ENCODE results near the gene ITGA11. TPM values are rescaled to one million over a fixed set of nuclear protein-coding genes. Genes with fewer than 3 reads are reported as not detected.
A peak's percentile ranks its signal among the peaks of the same experiment; 100 is the strongest.

ITGA11 gene
- total RNA-seq, 1 experiment from 2014 or later: 63.4 TPM

DNA sequence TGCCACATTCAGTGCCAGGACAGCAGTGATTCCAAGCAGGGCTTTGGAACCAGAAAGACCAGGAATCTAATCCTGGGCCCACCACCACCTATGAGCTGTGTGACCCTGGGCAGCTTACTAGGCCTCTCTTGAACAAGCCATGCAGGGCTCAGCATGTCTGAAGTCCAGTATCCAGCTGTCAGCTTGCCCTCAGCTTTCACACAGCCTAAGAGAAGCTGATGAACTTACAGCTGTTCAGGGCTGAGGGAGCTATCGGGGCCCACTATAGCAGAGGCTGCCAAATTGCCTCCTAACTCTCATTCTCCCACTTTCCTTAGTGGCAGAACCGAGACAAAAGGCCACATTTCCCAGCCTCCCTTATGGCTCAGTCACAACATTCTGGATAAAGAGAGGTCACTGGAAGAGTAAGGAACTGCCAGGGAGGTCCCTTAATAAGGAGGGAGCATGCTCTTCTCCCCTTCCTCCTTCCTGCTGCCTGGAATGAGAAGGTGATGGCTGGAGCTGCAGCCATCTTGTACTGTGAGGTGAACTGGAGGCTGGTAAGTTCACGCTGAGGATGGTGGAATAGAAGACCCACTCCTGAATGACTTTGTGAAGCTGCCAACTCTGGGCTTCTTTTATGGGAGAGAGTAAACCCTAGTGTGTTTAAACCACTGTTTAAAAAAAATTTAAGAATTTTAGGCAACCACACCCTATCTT lies 120.0 kb downstream of the ITGA11 start:
- no peaks in the 10 kb centered on the region for H3K27me3 ChIP-seq
- no peak for DNase-seq
- H3K36me3 ChIP-seq: peaks cover 44% of the 10 kb centered on the region
- no peak overlapping the region for H3K4me3 ChIP-seq
- H3K9me3 ChIP-seq: no peaks in the 10 kb centered on the region

DNA sequence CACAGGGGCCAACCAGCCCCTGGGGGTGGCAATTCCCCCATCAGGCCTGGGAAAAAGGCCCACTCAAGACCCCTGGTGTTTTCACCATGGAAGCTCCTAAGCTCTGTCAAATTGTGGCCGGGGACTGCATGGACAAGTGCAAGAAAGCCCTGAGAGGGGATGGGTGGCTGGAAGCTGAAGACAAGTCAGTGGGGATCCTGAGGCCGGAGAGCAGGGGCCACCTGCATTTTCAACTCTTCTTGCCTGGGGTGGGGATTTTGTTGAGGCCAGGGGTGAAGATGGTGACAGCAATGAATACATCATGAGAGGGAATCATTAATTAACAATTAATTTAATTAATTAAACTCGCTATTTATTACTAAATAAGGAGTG lies 120.5 kb downstream of the ITGA11 start:
- Histone ChIP-seq H3K27me3 (no peaks in the 10 kb centered on the region), H3K9me3 (no peaks in the 10 kb centered on the region), H3K36me3 (peaks cover 47% of the 10 kb centered on the region), H3K4me3 (no peak overlapping the region)
- DNase-seq: no peak

DNA sequence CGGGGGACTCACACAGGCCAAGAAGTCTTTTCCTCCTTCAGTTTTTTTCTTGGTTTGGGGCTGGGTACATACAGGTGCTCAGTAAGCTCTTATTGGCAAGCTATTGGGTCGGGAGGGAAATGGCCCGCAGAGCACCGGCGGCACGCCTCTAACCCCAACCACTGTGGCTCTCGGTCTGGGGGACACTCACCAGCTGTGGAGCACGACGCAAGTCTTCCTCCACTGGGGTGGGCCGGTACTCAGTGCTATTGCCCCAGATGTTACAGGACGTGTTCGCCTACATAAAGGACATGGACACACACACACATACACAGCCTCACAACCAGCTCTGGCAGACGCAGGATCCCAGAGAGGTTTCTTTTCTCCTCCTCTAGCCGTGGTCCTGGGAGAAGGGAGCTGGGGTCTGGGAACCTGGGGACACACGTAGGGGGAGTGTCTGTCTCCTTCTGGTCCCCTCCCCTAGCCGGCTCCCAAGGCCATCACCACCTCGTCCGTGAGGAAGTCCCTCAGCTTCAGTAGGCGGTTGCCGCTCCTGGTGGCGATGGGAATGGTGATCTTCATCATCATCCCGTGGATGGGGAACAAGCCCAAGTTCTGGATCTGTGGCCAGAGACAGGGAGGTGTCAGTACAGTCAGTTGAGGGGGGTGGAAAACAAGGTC lies 121.0 kb downstream of the ITGA11 start:
- Histone ChIP-seq H3K36me3 (peaks cover 51% of the 10 kb centered on the region), H3K9me3 (no peaks in the 10 kb centered on the region), H3K4me3 (no peak overlapping the region), H3K27me3 (no peaks in the 10 kb centered on the region)
- no peak for DNase-seq

DNA sequence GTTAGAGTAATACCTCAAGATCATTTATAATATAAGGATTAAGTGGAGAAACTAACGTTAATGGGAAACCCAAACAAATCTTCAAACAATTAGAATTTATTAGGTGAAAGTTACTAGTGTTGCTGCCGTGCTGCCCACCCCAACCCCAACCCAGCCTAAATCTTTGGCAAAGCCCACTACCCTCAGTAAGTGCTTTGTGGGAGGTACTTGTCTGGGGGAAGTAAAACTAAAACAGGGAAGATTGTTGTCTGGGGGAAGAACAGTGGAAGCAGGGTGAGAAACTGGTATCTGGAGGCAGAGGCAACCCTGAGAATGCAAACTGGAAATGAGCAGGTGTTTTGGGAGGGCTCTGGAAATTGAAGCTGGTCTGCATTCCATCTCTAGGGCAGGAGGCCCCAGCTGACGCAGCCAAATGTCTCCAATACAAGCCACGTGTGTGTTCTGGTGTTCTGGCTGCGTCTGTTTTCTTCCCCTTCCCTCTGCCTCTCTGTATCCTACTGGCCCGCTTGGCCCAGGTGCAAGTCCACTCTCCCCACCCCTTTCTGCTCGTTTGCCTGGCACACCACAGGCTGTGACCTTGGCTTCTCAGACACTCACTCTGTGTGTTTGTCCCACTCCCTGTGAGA lies 121.7 kb downstream of the ITGA11 start:
- DNase-seq: no peak
- no peaks in the 10 kb centered on the region for H3K9me3 ChIP-seq
- peaks cover 56% of the 10 kb centered on the region for H3K36me3 ChIP-seq
- no peak overlapping the region for H3K4me3 ChIP-seq
- H3K27me3 ChIP-seq: no peaks in the 10 kb centered on the region

DNA sequence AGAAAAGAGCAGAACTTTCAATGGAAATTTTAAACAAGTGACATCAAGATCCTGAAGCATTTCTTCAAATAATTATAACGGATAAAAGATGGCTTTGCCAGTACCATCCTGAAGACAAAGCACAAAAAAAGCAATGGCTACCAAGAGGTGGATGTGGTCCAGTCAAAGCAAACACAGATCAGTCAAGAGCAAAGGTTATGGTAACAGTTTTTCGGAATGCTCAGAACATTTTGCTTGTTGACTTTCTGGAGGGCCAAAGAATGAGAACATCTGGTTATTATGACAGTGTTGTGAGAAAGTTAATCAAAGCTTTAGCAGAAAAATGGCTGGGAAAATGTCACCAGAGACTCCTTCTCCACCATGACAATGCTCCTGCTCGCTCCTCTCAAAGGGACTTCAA lies 122.9 kb downstream of the ITGA11 start:
- DNase-seq: no peak
- peaks cover 51% of the 10 kb centered on the region for H3K36me3 ChIP-seq

DNA sequence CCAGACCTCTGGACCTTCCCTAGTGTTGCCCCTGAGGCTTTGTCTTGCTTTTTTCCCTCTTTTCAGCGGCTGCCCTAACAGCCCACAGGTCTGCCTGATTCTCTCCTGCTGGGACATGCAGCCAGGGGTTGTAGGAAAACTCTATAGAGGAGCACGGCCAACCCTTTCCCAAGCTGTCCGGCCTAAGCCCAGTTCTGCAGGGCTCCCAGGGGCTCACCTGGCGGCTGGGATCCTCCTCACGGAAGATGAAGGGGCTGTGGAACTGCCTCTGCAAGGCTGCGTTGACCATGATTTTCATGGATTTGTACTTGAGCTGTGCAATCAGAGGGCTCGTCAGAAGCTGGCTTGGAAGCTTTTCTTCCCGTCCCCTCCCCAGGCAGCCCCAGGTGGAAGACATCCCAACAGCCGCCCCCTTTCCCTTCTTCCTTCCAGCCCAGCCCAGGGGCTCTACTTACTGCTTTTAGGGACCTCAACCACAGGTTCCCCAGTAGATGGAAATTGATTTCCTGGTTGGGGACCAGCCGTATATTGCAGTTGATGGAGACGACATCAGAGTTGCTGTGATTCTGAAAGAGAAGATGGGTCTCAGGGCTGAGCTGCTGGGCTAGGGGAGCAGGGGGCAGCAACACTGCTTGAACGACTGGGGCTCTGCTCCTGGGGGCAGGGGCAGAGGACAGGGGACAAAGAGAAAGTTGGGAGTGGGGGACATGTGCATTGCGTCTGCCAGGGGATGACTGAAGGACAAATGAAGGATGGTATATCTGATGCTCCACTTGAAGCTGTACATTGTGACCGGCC lies 124.6 kb downstream of the ITGA11 start:
- H3K36me3 ChIP-seq: peaks cover 57% of the 10 kb centered on the region
- H3K4me3 ChIP-seq: no peak overlapping the region
- DNase-seq: no peak
- no peaks in the 10 kb centered on the region for H3K27me3 ChIP-seq
- no peaks in the 10 kb centered on the region for H3K9me3 ChIP-seq

More for the DNA sequence above, 122.9 kb downstream of the ITGA11 start:
- Histone ChIP-seq H3K4me3 (no peak overlapping the region), H3K27me3 (no peaks in the 10 kb centered on the region), H3K9me3 (no peaks in the 10 kb centered on the region)

DNA sequence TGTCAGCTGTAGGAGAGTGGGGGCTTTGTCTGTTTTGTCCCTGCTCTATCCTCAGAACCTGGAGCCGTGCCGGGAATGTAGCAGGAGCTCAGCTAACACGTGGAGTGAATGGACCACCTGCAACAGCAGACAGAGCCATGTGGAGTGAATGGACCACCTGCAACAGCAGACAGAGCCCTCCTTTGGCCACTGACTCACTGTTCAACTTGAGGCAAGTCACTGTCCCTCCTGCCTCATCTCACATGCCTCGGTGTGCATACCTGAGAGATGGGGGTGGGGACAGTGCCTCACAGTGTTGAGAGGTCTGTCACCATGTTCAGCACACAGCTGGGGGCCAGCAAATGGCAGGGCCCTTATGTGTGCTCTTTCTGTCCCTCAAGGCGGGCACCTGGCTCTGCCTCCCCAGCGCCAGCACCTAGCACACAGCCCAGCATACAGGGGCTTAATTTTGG lies 126.5 kb downstream of the ITGA11 start:
- H3K36me3 ChIP-seq: peaks cover 46% of the 10 kb centered on the region
- H3K27me3 ChIP-seq: no peaks in the 10 kb centered on the region
- H3K4me3 ChIP-seq: no peak overlapping the region
- H3K9me3 ChIP-seq: no peaks in the 10 kb centered on the region
- DNase-seq: no peak

DNA sequence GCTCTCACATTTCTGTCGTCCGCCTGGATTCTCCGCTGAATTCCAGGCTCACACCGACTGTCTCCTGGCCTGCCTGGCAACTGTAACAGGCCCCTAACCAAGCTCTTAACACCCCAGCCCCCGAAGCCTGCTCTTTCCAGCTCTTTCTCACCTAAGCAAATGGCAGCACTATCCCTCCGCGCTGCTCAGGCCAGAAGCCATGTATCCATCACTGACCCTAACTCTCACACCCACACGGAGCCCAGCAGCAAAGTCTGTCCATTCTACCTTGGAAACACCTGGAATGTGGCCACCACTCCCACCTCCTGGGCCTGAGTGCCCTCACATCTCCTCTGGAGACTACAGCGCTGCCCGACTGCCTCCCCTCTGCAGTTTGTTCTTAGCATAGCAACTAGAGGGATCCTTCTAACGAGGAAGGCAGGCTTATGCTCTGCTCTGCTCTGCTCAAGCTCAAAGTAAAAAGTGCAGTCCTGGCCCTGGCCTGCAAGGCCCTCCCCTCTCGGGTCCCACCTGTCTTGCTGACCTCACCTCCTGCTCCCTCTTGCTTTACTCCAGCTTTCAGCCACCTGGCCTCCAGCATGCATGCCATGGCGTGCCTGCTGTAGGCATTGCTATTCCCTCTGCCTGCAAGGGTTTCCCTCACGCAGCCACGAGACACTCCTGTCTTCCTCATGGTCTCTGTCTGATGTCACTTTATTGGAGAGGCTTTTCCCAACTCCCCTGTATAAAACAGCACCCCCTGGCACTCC lies 127.2 kb downstream of the ITGA11 start:
- DNase-seq: no peak

DNA sequence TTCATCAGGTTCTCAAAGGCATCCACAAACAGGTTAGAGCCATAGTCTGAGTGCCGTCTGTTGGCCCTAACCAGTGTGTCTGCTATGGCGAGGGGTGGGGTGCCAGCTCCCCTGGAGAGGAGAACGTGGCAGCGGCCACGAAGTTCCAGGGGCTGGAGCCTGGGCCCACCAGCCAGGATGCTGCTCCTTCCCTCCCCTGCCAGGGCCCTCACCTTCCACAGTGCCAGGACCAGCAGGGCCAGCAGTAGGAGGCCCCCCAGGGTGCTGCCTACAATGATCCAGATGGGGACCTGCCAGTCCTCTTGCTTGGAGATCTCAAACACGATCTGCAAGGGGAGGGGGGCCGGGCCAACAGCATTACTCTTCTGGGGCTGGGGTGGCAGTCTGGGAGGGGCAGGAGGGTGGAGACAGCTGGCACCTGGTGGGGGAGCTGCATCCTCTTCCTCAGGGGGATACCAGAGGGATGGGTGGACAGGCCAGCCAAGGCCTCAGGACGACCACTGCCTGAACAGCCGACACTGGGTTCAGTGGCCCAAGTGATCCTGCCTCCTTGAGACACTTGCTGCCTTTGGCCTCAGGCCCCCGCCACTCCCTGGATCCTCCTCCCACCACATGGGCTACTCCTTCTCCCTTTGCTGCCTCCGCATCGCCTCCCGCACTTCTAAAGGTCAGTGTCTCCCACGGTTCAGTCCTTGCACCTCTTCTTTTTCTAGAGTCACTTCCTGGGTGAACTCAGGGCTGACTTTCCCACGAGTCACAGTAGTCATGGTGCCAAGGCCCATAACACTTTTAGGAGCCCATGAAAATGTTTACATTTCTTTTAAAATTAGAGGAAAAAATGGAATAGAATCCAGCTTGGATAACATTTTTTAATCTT lies 128.2 kb downstream of the ITGA11 start:
- no peaks in the 10 kb centered on the region for H3K9me3 ChIP-seq
- H3K27me3 ChIP-seq: no peaks in the 10 kb centered on the region
- no peak overlapping the region for H3K4me3 ChIP-seq
- H3K36me3 ChIP-seq: peaks cover 51% of the 10 kb centered on the region
- DNase-seq: peak; percentile 50

More for the DNA sequence above, 127.2 kb downstream of the ITGA11 start:
- peaks cover 48% of the 10 kb centered on the region for H3K36me3 ChIP-seq
- no peaks in the 10 kb centered on the region for H3K27me3 ChIP-seq
- no peaks in the 10 kb centered on the region for H3K9me3 ChIP-seq
- no peak overlapping the region for H3K4me3 ChIP-seq

DNA sequence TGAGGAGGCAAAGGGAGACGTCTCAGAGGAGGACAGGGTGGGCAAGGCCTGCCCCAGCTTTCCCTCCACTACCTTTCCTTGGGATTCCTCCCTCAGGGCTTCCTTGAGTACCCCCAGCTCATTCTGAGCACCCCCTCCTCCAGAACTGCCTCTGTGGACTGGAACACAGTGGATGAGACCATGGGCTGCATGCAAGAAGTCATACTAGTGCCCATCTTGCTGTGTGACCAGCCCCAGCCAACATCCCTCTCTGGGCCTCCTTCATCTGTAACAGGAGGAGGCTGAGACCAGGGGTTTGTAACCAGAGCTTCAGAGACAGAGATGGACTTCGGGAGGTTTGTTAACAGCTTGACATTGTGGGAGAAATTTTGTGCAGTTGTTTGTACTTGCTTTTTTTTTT lies 128.8 kb downstream of the ITGA11 start:
- peaks cover 56% of the 10 kb centered on the region for H3K36me3 ChIP-seq

DNA sequence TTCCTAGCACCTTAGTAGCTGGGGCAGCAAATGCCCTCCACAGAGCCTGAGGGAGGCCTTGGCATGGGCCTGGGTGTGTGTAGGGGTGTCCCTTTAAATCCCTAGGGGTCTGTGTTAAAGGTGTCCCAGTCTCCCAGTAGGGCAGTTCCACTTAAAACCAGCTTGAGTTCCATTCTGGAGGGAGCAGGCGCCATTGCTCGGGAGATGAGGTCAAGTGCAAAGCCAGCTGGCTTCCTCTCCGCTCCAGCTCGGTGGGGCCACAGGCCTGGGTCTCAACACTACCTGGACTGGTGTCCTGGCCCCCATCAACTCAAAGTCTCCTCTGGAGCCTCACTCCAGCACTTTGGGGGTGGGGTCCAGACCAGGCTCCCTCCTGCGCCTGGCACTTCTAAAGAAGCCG lies 129.2 kb downstream of the ITGA11 start:
- DNase-seq: no peak
- H3K9me3 ChIP-seq: no peaks in the 10 kb centered on the region
- H3K4me3 ChIP-seq: no peak overlapping the region
- H3K27me3 ChIP-seq: no peaks in the 10 kb centered on the region
- H3K36me3 ChIP-seq: peaks cover 58% of the 10 kb centered on the region

More for the DNA sequence above, 128.8 kb downstream of the ITGA11 start:
- H3K9me3 ChIP-seq: no peaks in the 10 kb centered on the region
- no peak for DNase-seq
- H3K4me3 ChIP-seq: no peak overlapping the region
- no peaks in the 10 kb centered on the region for H3K27me3 ChIP-seq

DNA sequence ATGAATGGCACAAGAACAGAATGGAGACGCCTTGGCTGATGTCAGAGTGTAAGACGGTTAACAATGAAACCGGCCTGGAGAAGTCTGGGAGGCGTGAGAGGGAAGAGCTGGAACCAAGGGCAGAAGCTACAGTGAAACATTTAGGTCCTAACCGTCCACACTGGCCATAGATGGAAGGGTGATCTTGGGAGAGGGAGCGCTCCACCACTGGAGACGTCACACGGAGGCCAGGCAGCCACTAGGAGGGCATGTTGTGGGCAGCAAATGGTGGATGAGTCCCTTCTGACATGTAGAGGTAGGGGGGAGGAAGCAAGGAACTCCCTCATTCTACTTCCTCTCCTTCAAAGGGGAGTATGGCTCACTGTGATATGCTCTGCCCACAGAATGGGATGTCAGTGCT lies 130.7 kb downstream of the ITGA11 start:
- peaks cover 59% of the 10 kb centered on the region for H3K36me3 ChIP-seq
- no peaks in the 10 kb centered on the region for H3K9me3 ChIP-seq
- no peaks in the 10 kb centered on the region for H3K27me3 ChIP-seq
- DNase-seq: no peak
- no peak overlapping the region for H3K4me3 ChIP-seq

DNA sequence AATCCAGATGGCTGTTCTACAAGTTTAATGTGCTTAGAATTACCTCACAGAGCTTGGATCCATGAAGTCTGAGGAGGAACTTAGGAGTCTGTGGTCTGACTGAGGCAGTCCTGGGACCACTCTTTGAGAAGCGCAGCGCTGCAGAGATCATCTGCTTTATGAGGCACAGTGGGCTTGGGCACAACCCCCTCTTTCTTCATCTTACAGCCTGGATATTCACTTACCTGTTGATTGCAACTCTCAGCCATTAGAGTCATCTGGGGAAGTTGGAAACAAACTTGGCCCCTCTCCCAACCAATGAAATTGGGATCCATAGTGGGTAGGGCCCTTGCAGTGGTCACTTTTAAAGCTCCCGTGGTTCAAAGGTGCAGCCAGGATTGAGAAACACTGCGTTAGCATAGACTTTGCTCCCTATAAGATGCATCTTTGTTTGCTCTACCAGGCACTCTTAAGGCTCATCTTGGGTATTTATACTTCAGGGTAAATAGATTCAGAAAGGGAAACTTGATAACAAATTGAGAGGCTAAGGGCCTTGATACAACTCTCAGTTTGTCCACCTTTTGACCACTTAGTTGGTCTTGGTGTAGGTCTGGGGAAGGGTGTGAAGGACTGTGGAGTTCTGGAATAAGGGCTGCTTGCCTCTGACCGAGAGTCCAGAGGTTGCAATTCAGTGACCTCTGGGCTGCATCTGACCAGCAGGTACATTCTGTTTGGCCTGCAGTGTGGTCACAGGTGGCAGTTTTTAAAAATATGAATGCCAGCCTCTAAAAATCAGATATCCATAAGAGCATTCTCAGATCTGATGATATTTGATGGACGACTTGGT lies 131.6 kb downstream of the ITGA11 start:
- no peaks in the 10 kb centered on the region for H3K9me3 ChIP-seq
- H3K4me3 ChIP-seq: no peak overlapping the region
- no peaks in the 10 kb centered on the region for H3K27me3 ChIP-seq
- H3K36me3 ChIP-seq: peaks cover 60% of the 10 kb centered on the region
- DNase-seq: no peak

DNA sequence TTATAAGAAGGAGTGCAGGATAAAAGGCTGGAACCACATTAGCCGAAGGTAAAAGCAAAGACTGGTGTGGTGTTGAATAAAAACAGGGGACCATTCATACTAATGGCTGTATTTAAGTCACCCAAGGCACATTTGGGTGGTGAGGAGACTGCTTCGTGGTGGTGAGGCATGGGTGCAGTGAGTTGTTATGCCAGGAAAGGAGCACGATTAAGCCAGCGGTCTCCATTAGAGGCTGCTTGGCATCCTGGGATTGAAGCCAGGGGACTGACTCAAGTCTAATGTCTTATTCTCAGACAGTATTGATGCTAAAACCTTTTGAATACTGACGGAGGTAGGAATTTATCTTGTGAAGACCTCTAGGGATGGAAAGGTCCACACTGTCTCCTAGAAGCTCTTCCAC lies 132.5 kb downstream of the ITGA11 start:
- Histone ChIP-seq H3K4me3 (no peak overlapping the region), H3K36me3 (peaks cover 64% of the 10 kb centered on the region), H3K9me3 (no peaks in the 10 kb centered on the region), H3K27me3 (no peaks in the 10 kb centered on the region)
- DNase-seq: peak; percentile 54

DNA sequence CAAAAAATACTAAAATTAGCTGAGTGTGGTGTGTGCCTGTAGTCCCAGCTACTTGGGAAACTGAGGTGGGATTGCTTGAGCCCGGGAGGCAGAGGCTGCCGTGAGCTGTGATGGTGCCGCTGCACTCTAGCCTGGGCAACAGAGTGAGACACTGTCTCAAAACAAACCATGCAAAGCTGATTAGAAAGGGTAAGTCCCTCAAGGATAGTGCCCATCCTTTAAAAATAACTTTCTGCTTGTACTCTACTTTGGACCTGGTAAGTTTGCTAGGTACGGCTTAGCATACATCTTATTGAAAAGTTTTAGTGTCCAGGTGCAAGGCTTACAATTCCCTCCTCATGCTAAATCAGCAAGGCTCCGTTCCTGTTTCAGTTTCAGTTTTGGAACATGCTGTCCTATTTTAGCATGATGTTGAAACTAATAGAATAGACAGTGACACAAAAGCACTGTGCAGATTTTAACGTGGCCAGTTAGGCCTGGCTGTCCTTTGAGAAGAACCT lies 133.0 kb downstream of the ITGA11 start:
- H3K36me3 ChIP-seq: peaks cover 64% of the 10 kb centered on the region
- no peak overlapping the region for H3K4me3 ChIP-seq

More for the DNA sequence above, 133.0 kb downstream of the ITGA11 start:
- no peak for DNase-seq
- no peaks in the 10 kb centered on the region for H3K9me3 ChIP-seq
- no peaks in the 10 kb centered on the region for H3K27me3 ChIP-seq
